Tibial artery (tissue), 4 donors: Measurements from ENCODE around the gene CACNA1C.

ENCODE experiments used
- DNase-seq, 2 donors: peaks; one replicate each; pipeline ENCODE4 v3.0.0-alpha.2; 2019
- H3K27ac ChIP-seq, 2 donors: fragments of 200-600 bp; sonication (generic) in 1 of 2; 1 replicate in 1 of 2; 2 replicates in 1 of 2; pipeline ENCODE4 v1.5.1; 2018 to 2019; ENCODE audit warnings: mild to moderate bottlenecking in 1 of 2
- H3K27me3 ChIP-seq, 2 donors: fragments of 200-600 bp; sonication (generic) in 1 of 2; one replicate each; pipeline versions ENCODE4 v1.5.1 to v1.6.0; 2016 to 2019
- H3K36me3 ChIP-seq, 3 donors: fragments of 200-600 bp; sonication (generic) in 2 of 3; one replicate each; pipeline ENCODE4 v1.5.1; 2016 to 2019; ENCODE audit warnings: mild to moderate bottlenecking in 2 of 3
- H3K4me1 ChIP-seq, 4 donors: fragments of 200-600 bp; sonication (generic) in 2 of 4; 1 replicate in 3 of 4; 2 replicates in 1 of 4; pipeline ENCODE4 v1.5.1; 2016 to 2019
- H3K4me3 ChIP-seq, 2 donors: fragments of 200-600 bp; sonication (generic) in 1 of 2; 1 replicate in 1 of 2; 2 replicates in 1 of 2; pipeline ENCODE4 v1.5.1; 2018 to 2019; ENCODE audit warnings: mild to moderate bottlenecking in 2 of 2
- H3K9me3 ChIP-seq, 3 donors: fragments of 200-600 bp; sonication (generic) in 1 of 3; one replicate each; pipeline ENCODE4 v1.5.1; 2016 to 2019
- intact Hi-C: fragments of 100-400 bp; cut with DNase I; formaldehyde crosslinking; loops from one replicate; pipeline ENCODE4 v1.15.0; 2023; ENCODE audit warnings: low total_unique reads
- TF ChIP-seq, protein P1 (sequence below), 2 experiments: fragments of 200-600 bp in 1 of 2; fragments of 450-650 bp in 1 of 2; IDR thresholded peaks; one replicate each; pipeline ENCODE4 v1.5.1; 2017 to 2019; ENCODE audit warnings: antibody characterized with exemption in 2 of 2, mild to moderate bottlenecking in 1 of 2, moderate library complexity in 1 of 2

CACNA1C gene

DNA sequence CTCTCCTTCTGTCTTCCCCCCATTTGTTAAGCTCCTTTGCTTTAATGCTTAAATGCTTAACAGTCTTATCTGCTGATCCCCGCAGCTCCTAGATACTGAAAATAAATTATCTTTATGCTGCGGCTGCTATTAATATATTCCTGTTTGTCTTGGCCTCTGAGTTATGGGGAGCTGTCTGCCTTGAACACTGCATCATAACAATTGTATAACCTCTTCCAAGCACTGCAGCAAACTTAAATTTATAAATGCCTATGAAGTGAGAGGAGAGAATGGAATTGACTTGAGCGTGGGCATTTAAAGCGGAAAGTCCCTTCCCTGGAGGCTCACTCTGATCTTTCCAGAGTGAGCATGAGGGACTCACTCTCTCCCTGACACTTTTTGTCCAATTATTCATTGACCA lies 25.4 kb upstream of the CACNA1C start:
- TF ChIP-seq, protein P1, sequence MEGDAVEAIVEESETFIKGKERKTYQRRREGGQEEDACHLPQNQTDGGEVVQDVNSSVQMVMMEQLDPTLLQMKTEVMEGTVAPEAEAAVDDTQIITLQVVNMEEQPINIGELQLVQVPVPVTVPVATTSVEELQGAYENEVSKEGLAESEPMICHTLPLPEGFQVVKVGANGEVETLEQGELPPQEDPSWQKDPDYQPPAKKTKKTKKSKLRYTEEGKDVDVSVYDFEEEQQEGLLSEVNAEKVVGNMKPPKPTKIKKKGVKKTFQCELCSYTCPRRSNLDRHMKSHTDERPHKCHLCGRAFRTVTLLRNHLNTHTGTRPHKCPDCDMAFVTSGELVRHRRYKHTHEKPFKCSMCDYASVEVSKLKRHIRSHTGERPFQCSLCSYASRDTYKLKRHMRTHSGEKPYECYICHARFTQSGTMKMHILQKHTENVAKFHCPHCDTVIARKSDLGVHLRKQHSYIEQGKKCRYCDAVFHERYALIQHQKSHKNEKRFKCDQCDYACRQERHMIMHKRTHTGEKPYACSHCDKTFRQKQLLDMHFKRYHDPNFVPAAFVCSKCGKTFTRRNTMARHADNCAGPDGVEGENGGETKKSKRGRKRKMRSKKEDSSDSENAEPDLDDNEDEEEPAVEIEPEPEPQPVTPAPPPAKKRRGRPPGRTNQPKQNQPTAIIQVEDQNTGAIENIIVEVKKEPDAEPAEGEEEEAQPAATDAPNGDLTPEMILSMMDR (IDR thresholded peaks at IDR 0.05), result no peak
- H3K27ac ChIP-seq, result no peak overlapping the region
- peaks cover 0 to 16% (median 5%) of the 10 kb centered on the region in 4 donors for H3K4me1 ChIP-seq
- intact Hi-C loops, result no loop called here
- H3K4me3 ChIP-seq, result no peak overlapping the region
- no peaks in the 10 kb centered on the region for H3K36me3 ChIP-seq
- no peaks in the 10 kb centered on the region for H3K9me3 ChIP-seq
- H3K27me3 ChIP-seq, result no peaks in the 10 kb centered on the region
- DNase-seq, result no peak

DNA sequence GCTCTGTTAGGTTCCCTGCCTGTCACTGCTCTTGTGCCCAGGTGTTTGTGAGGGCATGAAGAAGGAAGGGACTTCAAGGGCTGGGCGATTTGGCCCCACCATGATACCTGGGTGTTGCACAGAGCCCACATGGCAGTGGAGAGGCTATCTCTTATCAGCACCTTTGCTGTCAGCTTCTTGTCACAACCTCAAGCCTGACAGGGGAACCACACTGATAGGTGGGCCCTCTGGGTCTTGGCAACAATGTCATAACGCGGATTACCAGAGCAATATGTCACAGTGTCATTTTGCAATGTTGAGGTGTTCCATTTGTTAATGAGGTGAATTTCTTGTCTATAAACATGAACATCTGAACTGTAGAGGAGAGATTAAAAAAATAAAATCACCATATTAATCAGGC lies 22.9 kb upstream of the CACNA1C start:
- no peak overlapping the region for H3K27ac ChIP-seq
- no peak for DNase-seq
- H3K36me3 ChIP-seq, result no peaks in the 10 kb centered on the region
- H3K4me1 ChIP-seq, result peaks cover 0 to 16% (median 8%) of the 10 kb centered on the region in 4 donors
- no peaks in the 10 kb centered on the region for H3K9me3 ChIP-seq
- TF ChIP-seq, protein P1 (IDR thresholded peaks at IDR 0.05), result no peak
- no peak overlapping the region for H3K4me3 ChIP-seq
- intact Hi-C loops, result loop anchor here (5.0 kb wide), 1 partner anchor 93 kb away; no protein-coding TSS in a partner anchor
- H3K27me3 ChIP-seq, result no peaks in the 10 kb centered on the region

DNA sequence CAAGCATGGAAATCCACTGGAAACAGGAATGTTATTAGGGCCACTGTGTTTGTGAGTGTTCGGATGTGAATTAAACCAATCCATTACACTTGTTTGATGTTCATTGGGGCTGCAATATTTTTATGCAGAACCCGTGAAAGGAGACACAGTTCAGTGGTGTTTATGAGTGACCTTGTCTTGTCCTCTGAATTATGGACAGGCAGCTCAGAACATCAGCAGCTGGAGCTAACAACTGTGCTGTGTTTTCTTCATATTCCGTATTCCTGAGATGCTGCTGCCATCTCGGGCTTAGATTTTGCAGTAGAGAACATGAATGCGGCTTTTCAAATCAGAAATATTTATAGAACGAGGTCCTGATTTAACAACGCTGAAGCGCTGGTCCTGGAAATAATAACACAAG lies 20.3 kb upstream of the CACNA1C start:
- H3K27me3 ChIP-seq, result no peaks in the 10 kb centered on the region
- H3K36me3 ChIP-seq, result no peaks in the 10 kb centered on the region
- DNase-seq, result no peak
- H3K9me3 ChIP-seq, result no peaks in the 10 kb centered on the region
- peaks cover 0 to 18% (median 14%) of the 10 kb centered on the region in 4 donors for H3K4me1 ChIP-seq
- H3K27ac ChIP-seq, result no peak overlapping the region
- TF ChIP-seq, protein P1 (IDR thresholded peaks at IDR 0.05), result no peak
- intact Hi-C loops, result loop anchor here (5.0 kb wide), 1 partner anchor 95 kb away; no protein-coding TSS in a partner anchor
- H3K4me3 ChIP-seq, result no peak overlapping the region

DNA sequence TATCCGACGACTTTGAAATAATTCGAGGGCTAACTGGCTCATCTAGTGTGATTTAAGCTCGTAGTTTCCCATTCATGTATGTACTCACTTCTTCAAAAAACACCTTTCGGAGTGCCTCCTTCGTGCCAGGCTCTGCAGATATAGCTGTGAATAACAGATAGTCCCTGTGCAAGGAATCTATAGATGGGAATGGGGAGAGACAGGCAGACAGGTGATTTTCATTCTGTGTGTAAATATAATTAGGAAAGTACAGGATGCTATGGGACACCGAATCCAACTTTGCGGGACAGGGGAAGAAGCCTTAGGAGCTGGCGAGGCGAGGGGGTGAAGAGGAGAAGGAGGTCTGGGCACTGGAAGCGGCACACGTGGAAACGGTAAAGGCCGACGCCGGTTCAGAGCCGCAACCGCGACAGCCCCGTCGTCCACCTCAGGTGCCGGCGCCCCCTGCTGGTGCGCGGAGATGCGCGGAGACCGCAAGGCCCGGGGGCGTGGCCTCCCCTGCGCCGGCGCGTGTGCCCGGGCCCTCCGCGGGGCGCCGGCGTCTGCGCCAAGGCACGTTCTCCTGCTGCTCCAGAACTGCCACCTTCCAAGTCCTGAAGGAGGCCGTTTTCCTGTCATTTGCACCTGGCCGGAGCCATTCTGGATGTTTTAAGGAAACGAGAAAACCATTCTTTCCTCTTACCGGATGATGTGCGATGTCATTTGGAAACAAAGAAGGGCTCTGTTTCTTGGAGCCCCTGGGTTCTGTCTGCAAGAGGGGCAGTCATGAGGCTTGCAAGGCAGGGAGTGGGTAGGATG lies 18.0 kb upstream of the CACNA1C start:
- peak overlapping the region in 1 of 2 donors; percentile 2 for H3K27ac ChIP-seq
- TF ChIP-seq, protein P1 (IDR thresholded peaks at IDR 0.05), result peak; percentile 94 to 97
- no peaks in the 10 kb centered on the region for H3K9me3 ChIP-seq
- no peaks in the 10 kb centered on the region for H3K36me3 ChIP-seq
- DNase-seq, result peak; percentile 76 to 92
- H3K27me3 ChIP-seq, result no peaks in the 10 kb centered on the region
- H3K4me3 ChIP-seq, result peak overlapping the region; percentile 19 to 49
- H3K4me1 ChIP-seq, result peaks cover 0 to 23% (median 16%) of the 10 kb centered on the region in 4 donors
- intact Hi-C loops, result loop anchor here (2.0 to 5.0 kb wide), 2 partner anchors 98 to 236 kb away; no protein-coding TSS in a partner anchor

DNA sequence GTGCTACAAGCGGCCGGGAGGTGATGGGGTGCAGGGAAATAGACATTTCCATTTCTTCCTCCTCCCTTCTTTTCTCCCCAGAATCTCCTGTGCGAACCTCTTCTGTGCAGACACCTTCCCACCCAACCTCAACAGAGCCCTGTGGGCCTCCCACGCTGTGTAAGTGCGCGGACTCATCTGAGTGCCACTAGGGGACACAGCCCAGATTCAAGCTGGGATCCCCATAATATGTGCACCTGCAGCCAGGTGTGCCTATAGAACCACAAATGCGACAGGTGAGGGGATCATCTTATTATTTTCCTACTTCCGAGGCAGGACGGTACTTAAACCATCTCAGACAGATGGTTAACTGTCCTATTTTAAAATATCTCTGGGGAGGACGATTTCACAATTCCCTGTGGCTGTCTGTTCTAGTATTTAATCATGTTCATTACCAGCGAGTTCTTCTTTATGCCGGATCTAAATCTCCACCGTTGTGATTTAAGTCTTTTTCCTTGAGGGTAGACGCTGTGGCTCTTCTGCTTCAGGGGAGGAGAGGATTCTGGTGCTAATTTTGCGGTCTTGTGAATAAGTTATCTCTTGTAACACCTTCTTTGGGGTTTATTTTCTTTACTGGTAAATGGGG lies 17.2 kb upstream of the CACNA1C start:
- intact Hi-C loops, result loop anchor here (2.0 kb wide), 1 partner anchor 237 kb away; no protein-coding TSS in a partner anchor
- no peaks in the 10 kb centered on the region for H3K36me3 ChIP-seq
- H3K4me1 ChIP-seq, result peaks cover 0 to 20% (median 16%) of the 10 kb centered on the region in 4 donors

More for the DNA sequence above, 17.2 kb upstream of the CACNA1C start:
- H3K9me3 ChIP-seq, result no peaks in the 10 kb centered on the region
- peak overlapping the region; percentile 19 to 49 for H3K4me3 ChIP-seq
- TF ChIP-seq, protein P1 (IDR thresholded peaks at IDR 0.05), result no peak
- no peak for DNase-seq
- no peaks in the 10 kb centered on the region for H3K27me3 ChIP-seq
- no peak overlapping the region for H3K27ac ChIP-seq
